HG02943 (cell line): ENCODE results near the gene GREB1.

Experiments used
- ATAC-seq: cut with Tn5 transposase; IDR thresholded peaks from one replicate; pipeline ENCODE4 v1.9.1; 2021; ENCODE audit warnings: mild to moderate bottlenecking, low read depth, moderate library complexity; ENCODE audit not compliant: unreplicated experiment

GREB1 gene

GRCh38 chr2:11534746-11535484 is 1.1 kb downstream of the GREB1 start:
- no peak for ATAC-seq

- no peak for ATAC-seq
These were observed 2.1 kb downstream of the GREB1 start for GRCh38 chr2:11535899-11536344.

GRCh38 chr2:11537951-11538350 is 4.1 kb downstream of the GREB1 start:
- ATAC-seq, result no peak

- ATAC-seq, result no peak
These were observed 5.7 kb downstream of the GREB1 start for GRCh38 chr2:11539317-11540147.

- ATAC-seq, result no peak
These were observed 6.5 kb downstream of the GREB1 start for GRCh38 chr2:11540148-11540995.

- no peak for ATAC-seq
These were observed 7.3 kb downstream of the GREB1 start for GRCh38 chr2:11540996-11541692.

GRCh38 chr2:11541693-11542274 is 7.9 kb downstream of the GREB1 start:
- ATAC-seq, result no peak

- no peak for ATAC-seq
These were observed 8.5 kb downstream of the GREB1 start for GRCh38 chr2:11542275-11542819.

GRCh38 chr2:11543337-11544216 is 9.7 kb downstream of the GREB1 start:
- ATAC-seq, result no peak

- ATAC-seq, result no peak
These were observed 12.2 kb downstream of the GREB1 start for GRCh38 chr2:11546072-11546471.

GRCh38 chr2:11547912-11548497 is 14.2 kb downstream of the GREB1 start:
- no peak for ATAC-seq

GRCh38 chr2:11550302-11550701 is 16.5 kb downstream of the GREB1 start:
- ATAC-seq, result no peak

- ATAC-seq, result no peak
These were observed 17.2 kb downstream of the GREB1 start for GRCh38 chr2:11550901-11551568.

GRCh38 chr2:11551569-11552259 is 17.9 kb downstream of the GREB1 start:
- no peak for ATAC-seq

- ATAC-seq, result no peak
These were observed 18.4 kb downstream of the GREB1 start for GRCh38 chr2:11552260-11552638.

- ATAC-seq, result no peak
These were observed 20.0 kb downstream of the GREB1 start for GRCh38 chr2:11553661-11554398.

- ATAC-seq, result no peak
These were observed 20.5 kb downstream of the GREB1 start for GRCh38 chr2:11554399-11554716.
